ENCODE results near the gene PALB2. TPM values are rescaled to one million over a fixed set of nuclear protein-coding genes. Genes with fewer than 3 reads are reported as not detected.

PALB2 gene
- total and polyA plus RNA-seq, 2 experiments from 2014 or later = 24.2 to 34.0 TPM

- H2AFZ ChIP-seq = no peak overlapping the region
- H3K27ac ChIP-seq (ENCODE audit: low read depth) = no peak overlapping the region
- Mint-ChIP-seq H3K9me3 (no peaks in the 10 kb centered on the region), H3K27me3 (ENCODE audit: insufficient read depth, low read depth, poor library complexity) (no peaks in the 10 kb centered on the region), H3K4me1 (no peaks in the 10 kb centered on the region), H3K27ac (no peak overlapping the region), H3K4me3 (no peak overlapping the region), H3K36me3 (ENCODE audit: low read depth) (peaks cover 75% of the 10 kb centered on the region)
- no peak overlapping the region for H3K4me3 ChIP-seq
- peaks cover 35% of the 10 kb centered on the region for H3K79me2 ChIP-seq (replicated peaks; ENCODE audit: insufficient read depth)
- ATAC-seq (no peak), DNase-seq (ENCODE audit: low spot score) (no peak)
- no peak for TF ChIP-seq STAT1 (IDR thresholded peaks at IDR 0.05; ENCODE audit: unreplicated experiment)
- TF ChIP-seq ZNF114 (CRISPR knock-in tag; IDR thresholded peaks at IDR 0.05) = no peak
- no peak for TF ChIP-seq REST (IDR thresholded peaks at IDR 0.05; ENCODE audit: unreplicated experiment)
- TF ChIP-seq POLR2AphosphoS5 (IDR thresholded peaks at IDR 0.05; ENCODE audit: low read depth) = no peak
- no peak for TF ChIP-seq NANOG (IDR thresholded peaks at IDR 0.05; ENCODE audit: borderline replicate concordance)
- TF ChIP-seq EZH2phosphoT487 (IDR thresholded peaks at IDR 0.05; ENCODE audit: unreplicated experiment) = no peak
- no peak for TF ChIP-seq ZNF331 (CRISPR knock-in tag; IDR thresholded peaks at IDR 0.05; ENCODE audit: low read depth)
- no peak for TF ChIP-seq JUNB (IDR thresholded peaks at IDR 0.05; ENCODE audit: unreplicated experiment)
- TF ChIP-seq CTCF (conservative IDR thresholded peaks at IDR 0.05; ENCODE audit: low read depth in 2 of 2) = no peak
- no peak for TF ChIP-seq ZNF462 (CRISPR knock-in tag; IDR thresholded peaks at IDR 0.05)
- no peak for TF ChIP-seq ETS1 (IDR thresholded peaks at IDR 0.05)
- no peak for TF ChIP-seq CREB1 (CRISPR knock-in tag; IDR thresholded peaks at IDR 0.05; ENCODE audit: low read depth)
- TF ChIP-seq EZH2 (IDR thresholded peaks at IDR 0.05; ENCODE audit: low read depth, unreplicated experiment) = no peak
- no peak overlapping the region for H3K4me2 ChIP-seq
- H3K27me3 ChIP-seq (ENCODE audit: insufficient read depth) = no peaks in the 10 kb centered on the region
- no peaks in the 10 kb centered on the region for H3K9me2 ChIP-seq (ENCODE audit: insufficient read depth)
- H4K20me1 ChIP-seq (replicated peaks; ENCODE audit: insufficient read depth) = peaks cover 12% of the 10 kb centered on the region
- H3F3A ChIP-seq (replicated peaks; ENCODE audit: low read depth) = 0 out of 2 replicates have a peak, but pooled peaks cover 1% of the 10 kb centered on the region
- peaks cover 35% of the 10 kb centered on the region for H3K36me3 ChIP-seq (ENCODE audit: insufficient read depth)
- no peaks in the 10 kb centered on the region for H3K4me1 ChIP-seq (ENCODE audit: insufficient read depth)
Observed at GRCh38 chr16:23584186-23585076, 56.7 kb downstream of the PALB2 start.

All from GM23338 (cell line).